Stimulated activated CD8-positive, alpha-beta memory T cell treated with anti-CD3 and anti-CD28 coated beads, Interleukin-4, amount 100 ng/mL, for 4 hours (primary cell): Measurements from ENCODE around the gene RNFT2.
A peak's percentile ranks its signal among the peaks of the same experiment; 100 is the strongest.

Experiments
- DNase-seq, 2 donors: peaks; one replicate each; pipeline ENCODE4 v3.0.0-alpha.2; 2020; ENCODE audit warnings: low read depth in 2 of 2, low spot score in 1 of 2

Gene RNFT2

GRCh38 chr12:116737774-116738657 lies at the start of gene RNFT2, which contains the start of gene SPRING1:
Gene RNFT2, plus strand, starts transcription at chr12:116738315. Its CDS starts 2,183 bp downstream, at chr12:116740498.
Gene SPRING1, minus strand, starts transcription at chr12:116738069. Its CDS starts 169 bp downstream, at chr12:116737900.
- DNase-seq = peak; percentile 97 to 98

- no peak for DNase-seq
Measured at GRCh38 chr12:116689521-116689920, 48.6 kb upstream of the RNFT2 start.

- no peak for DNase-seq
Measured at GRCh38 chr12:116689979-116690744, 48.0 kb upstream of the RNFT2 start.

GRCh38 chr12:116691205-116691604 lies 46.9 kb upstream of the RNFT2 start:
- DNase-seq = no peak

GRCh38 chr12:116691636-116692035 lies 46.5 kb upstream of the RNFT2 start:
- no peak for DNase-seq

GRCh38 chr12:116692605-116693004 lies 45.5 kb upstream of the RNFT2 start:
- DNase-seq = no peak

GRCh38 chr12:116693286-116694227 lies 44.6 kb upstream of the RNFT2 start:
- no peak for DNase-seq

- no peak for DNase-seq
Measured at GRCh38 chr12:116694653-116695463, 43.3 kb upstream of the RNFT2 start.

GRCh38 chr12:116695464-116695725 lies 42.7 kb upstream of the RNFT2 start:
- no peak for DNase-seq

GRCh38 chr12:116697305-116697704 lies 40.8 kb upstream of the RNFT2 start:
- no peak for DNase-seq

- no peak for DNase-seq
Measured at GRCh38 chr12:116697716-116698115, 40.4 kb upstream of the RNFT2 start.

GRCh38 chr12:116698116-116698515 lies 40.0 kb upstream of the RNFT2 start:
- no peak for DNase-seq

GRCh38 chr12:116698554-116699075 lies 39.5 kb upstream of the RNFT2 start:
- no peak for DNase-seq

- no peak for DNase-seq
Measured at GRCh38 chr12:116700066-116700465, 38.0 kb upstream of the RNFT2 start.

- DNase-seq = no peak
Measured at GRCh38 chr12:116701432-116701831, 36.7 kb upstream of the RNFT2 start.

GRCh38 chr12:116703214-116703795 lies 34.8 kb upstream of the RNFT2 start:
- peak; percentile 23 to 40 for DNase-seq

- no peak for DNase-seq
Measured at GRCh38 chr12:116707751-116708150, 30.4 kb upstream of the RNFT2 start.

- DNase-seq = no peak
Measured at GRCh38 chr12:116708826-116709756, 29.0 kb upstream of the RNFT2 start.

- no peak for DNase-seq
Measured at GRCh38 chr12:116709768-116710167, 28.3 kb upstream of the RNFT2 start.
